HFF-Myc (cell line): ENCODE measurements around the gene TRAPPC6A.

Source experiments
- DNase-seq: peaks from one replicate; pipeline ENCODE4 v3.0.0-alpha.2; 2011; ENCODE audit warnings: low read depth; ENCODE audit errors: extremely low read depth
- H3K4me3 ChIP-seq: replicated peaks from 2 replicates; pipeline ENCODE4 v1.5.1; 2011; ENCODE audit warnings: low read depth, mild to moderate bottlenecking, control low read depth, low read length
- CTCF ChIP-seq: IDR thresholded peaks from 2 replicates; pipeline ENCODE4 v1.5.1; 2012; ENCODE audit warnings: mild to moderate bottlenecking, low read depth, low read length, control low read depth; ENCODE audit errors: missing control alignments

TRAPPC6A gene

GRCh38 chr19:45187421-45188100 lies 9.5 kb upstream of the TRAPPC6A start:
- no peak for DNase-seq
- H3K4me3 ChIP-seq = no peak overlapping the region
- TF ChIP-seq CTCF = peak; percentile 54

DNA sequence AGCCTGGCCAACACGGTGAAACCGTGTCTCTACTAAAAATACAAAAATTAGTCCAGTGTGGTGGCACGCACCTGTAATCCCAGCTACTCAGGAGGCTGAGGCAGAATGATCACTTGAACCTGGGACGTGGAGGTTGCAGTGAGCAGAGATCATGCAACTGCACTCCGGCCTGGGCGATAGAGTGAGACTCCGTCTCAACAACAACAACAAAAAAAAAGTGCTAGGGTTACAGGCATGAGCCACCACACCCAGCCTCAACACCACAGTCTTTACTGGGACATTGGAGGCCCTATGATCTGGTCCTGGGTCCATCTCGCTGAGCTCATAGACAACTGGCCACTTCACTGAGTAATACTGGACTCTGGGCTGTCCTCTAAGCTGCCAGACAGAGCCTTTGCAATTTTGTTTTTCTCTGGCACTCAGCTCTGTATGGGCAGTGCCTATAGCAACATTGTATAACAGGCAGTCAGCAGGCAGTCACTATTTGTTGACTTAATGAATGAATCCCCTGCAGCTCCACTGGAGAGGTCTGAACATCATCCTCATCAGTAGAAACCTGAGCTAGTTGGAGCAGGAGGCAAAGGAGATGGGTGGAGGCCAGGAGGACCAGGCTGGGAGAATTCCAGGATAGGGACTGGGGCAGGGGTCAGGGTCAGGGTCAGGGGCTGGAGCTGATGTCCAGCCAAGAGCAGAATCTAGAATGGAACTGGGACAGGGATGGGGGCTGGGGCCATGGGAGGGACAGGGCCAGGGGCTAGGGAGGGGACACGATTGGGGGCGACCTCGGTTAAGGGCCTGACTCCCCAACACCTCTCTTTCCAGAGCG lies 8.7 kb upstream of the TRAPPC6A start:
- TF ChIP-seq CTCF = no peak
- DNase-seq = no peak
- no peak overlapping the region for H3K4me3 ChIP-seq

DNA sequence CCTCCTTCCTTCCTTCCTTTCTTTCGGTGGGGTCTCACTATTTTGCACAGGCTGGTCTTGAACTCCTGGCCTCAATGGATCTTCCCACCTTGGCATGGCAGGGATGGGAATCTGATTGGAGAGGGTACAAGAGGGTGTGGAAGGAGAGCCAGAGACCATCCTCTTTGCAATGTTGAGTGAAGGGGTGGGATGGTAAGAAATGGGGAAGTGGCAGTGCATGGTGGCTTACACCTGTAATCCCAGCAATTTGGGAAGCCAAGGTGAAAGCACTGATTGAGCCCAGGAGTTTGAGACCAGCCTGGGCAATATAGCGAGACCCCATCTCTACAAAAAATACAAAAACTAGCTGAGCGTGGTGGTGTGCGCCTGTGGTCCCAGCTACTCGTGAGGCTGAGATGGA lies 6.1 kb upstream of the TRAPPC6A start:
- no peak for DNase-seq
- TF ChIP-seq CTCF = no peak
- H3K4me3 ChIP-seq = no peak overlapping the region

DNA sequence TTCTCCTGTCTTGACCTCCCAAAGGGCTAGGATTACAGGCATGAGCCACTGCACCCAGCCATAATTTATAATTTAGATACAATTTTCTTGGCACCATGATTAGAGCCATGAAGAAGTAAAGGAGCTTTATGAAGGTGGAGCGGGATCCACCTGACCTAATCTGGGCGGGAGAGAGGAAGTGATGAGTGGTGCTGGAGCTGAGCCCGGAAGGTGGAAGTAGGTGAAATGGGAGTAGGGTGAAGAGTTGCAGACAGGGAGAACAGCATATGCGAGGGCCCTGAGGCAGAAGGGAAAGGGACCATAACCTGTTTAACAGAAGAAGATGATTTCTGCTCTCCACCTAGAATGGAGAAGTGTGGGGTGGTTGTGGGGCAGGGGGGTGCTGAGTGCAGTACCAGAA lies 4.7 kb upstream of the TRAPPC6A start:
- H3K4me3 ChIP-seq = no peak overlapping the region
- no peak for TF ChIP-seq CTCF
- no peak for DNase-seq

- TF ChIP-seq CTCF = no peak
- no peak for DNase-seq
These were observed 2.9 kb upstream of the TRAPPC6A start for GRCh38 chr19:45180936-45181335.

DNA sequence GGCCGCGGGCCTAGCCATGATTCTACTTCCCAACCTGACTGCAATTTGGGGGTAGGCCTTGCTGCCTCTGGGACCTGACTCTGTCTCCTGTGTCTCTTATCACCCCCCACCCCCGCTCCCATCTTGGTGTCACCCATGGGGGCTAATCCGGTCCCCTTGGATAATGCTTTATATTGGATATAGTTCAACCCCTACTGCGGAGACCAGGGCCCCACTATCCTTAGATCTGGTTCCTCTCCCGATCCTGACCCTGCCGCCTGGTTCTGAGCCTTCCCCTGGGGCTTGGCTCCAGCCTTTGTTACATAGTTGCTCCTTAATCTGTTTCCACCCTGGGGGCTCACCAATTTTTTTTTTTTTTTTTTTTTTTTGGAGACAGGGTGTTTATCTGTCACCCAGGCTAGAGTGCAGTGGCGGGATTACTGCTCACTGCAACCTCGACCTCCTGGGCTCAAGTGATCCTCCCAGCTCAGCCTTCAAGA lies 1.9 kb upstream of the TRAPPC6A start:
- no peak for DNase-seq
- peak overlapping the region; percentile 95 for H3K4me3 ChIP-seq
- no peak for TF ChIP-seq CTCF

More at GRCh38 chr19:45180936-45181335, 2.9 kb upstream of the TRAPPC6A start:
- no peak overlapping the region for H3K4me3 ChIP-seq
